GM21619 (cell line): ENCODE data around the gene HOXB6.

Experiments used
- ATAC-seq: cut with Tn5 transposase; IDR thresholded peaks from one replicate; pipeline ENCODE4 v1.9.1; 2021; ENCODE audit not compliant: unreplicated experiment

HOXB6 gene

DNA sequence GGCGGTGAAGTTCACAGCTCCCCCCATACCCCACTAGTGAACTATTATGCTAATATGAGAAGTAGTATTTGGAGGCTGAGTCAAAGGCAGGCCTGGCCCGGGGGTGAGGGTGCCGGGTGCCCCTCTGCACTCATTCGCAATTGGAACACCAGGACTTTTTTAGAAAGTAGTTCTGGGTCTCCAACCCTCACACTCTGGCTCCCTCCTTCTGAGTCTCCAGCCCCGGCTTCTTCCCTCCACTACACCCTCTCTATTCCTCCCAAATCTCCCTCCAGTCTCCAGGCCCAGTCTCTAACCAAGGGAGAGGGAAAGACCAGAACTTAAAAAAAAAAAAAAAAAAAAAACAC is 48.6 kb downstream of the HOXB6 start:
- ATAC-seq = no peak

DNA sequence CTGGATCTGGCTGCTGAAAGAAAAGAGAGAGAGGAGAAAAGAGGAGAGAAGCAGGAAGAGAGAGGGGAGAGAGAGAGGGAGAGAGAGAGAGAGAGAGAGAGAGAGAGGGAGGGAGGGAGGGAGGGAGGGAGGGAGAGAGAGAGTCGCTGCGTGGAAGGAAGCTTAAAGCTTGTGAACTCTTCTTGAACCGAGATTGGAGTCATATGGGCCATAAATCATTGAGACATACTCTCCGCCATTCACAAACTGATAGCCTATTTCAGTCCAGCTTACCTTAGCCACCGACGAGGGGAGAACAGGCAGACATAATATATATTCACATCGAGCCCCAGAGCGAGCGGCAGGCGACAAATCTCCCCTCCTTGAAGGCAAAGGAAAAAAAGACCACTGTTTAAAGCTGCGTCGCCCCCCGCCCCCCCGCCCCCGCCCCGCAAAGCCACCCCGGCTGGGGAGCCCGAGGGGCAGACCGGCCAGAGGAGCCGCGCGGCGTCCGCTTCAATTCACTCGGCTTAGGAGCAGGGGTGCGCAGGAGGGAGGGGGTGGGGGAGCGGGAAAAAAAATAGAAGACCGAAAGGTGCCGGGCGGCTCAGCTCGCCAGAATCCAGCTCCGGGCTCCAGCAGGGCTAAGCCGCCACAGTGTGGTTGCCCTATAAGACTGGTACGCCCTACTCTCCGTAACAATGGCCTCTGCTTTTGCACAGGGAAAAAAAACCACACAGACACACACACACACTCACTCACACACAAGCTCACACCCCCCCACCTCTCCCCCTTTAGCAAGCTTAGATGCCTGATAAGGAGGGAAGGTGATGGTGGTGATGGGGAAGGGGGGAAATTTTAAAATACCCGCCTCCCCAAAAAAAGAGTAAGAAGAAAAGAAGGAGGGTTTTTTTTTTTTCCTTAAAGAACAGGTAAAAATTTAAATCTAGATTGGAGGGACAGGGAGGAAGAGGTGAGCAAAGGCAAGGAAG is 49.2 kb downstream of the HOXB6 start:
- ATAC-seq = no peak

DNA sequence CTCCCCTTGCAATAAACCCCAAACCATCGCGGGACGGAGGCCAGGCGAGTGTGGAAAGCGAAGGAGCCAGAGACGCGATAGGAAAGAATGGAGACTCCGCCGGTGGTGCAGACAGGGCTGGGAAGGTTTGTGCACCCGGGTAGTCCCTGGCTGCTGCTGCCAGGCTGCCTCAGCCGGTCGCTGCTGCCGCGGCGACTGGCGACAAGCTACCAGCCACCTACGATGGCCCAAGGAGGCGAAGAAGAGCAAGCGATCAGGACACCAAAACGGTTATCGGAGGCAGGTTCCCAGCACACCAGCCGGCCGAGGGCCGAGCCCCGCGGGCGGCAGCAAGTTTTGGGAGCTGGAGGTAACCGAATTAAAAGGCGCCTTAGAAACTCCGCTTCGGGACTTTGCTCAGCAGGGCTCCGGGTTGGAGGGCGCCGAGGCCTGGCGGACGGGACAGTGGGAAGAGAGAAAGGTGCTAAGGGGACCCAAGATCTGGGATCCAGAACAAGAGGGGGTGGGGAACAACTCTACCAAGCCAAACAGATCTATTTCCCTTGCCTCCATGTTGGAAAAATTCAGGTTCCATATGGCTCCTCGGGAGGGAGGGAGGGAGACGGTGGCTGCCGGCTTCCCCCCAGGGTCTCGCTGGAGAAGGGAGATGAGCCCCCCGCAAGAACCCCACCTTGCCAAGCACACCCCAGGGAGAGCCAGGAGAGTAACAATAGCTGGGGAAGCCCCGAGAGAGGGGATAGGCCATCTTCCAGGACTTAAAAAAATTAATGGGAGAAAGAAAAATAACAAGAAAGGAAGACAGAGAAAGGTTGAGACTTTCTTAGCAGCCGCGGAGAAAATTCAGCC is 50.2 kb downstream of the HOXB6 start:
- ATAC-seq = no peak

DNA sequence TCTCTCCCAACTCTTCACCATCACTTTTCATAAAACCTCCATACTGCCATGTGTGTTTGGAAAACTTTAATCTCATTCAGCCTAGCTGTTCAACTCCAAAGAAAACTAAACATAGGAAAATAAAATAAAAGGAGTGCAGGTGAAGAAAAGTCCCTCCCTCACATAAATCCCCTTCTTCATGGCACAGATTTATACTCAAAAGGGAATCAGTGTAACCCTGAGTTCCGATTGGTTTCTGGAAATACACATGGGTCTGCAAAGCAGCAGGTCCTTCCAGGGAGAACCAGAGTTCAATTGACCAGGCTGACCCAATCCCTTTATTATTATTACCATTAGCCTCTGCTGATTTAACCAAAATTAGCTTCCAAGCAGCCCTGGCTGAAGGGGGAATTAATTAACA is 51.0 kb downstream of the HOXB6 start:
- no peak for ATAC-seq

DNA sequence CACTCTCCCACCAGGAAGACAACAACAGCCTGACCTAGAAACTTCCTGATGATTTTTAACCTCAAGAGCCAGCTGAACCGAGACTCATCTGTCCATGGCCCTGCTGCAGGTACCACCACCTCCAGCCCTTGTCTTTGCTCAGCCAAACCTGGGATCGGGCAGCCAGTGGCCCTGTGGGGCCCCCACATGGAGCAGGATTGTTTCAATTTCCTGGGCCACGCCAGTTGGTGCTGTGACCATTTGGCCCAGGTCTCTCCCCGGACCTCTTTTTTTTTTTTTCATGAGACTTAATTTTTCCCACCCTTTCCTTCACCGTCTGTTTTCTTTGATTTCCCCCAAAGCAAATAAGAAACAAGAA is 51.6 kb downstream of the HOXB6 start:
- ATAC-seq = no peak

DNA sequence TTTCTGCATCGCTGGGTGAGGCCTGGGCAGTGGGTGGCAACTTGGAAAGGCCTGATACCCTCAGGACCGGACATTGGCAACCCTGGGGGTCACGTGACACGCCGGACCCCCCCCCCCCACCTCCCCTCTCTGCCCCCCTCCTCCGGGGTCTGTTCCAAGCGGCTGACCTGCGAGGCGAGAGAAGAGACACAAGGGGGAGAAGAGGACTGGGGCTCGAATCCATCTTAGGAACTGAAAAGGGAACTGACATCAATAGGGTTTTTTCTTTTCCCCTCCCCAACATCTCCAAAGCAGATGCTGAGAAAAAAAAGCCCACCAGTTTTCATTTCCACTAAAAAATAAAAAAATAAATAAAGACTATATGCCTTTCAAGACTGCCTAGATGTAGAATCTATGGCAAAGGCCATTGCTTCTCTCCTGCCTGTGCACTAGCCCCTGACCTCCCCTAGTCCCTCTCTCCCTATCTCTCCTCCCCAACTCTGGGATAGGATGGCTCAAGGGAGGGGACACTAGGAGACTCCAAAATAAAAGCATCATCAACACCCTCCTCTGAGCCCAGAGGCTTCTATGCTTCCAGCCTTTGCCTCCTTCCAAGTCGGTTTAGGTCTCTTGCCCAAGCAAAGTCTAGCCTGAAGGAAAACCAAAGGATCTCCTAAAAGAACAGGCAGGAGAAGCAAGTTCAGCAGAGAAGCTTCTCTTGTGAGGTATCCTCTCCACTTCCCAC is 52.2 kb downstream of the HOXB6 start:
- no peak for ATAC-seq

DNA sequence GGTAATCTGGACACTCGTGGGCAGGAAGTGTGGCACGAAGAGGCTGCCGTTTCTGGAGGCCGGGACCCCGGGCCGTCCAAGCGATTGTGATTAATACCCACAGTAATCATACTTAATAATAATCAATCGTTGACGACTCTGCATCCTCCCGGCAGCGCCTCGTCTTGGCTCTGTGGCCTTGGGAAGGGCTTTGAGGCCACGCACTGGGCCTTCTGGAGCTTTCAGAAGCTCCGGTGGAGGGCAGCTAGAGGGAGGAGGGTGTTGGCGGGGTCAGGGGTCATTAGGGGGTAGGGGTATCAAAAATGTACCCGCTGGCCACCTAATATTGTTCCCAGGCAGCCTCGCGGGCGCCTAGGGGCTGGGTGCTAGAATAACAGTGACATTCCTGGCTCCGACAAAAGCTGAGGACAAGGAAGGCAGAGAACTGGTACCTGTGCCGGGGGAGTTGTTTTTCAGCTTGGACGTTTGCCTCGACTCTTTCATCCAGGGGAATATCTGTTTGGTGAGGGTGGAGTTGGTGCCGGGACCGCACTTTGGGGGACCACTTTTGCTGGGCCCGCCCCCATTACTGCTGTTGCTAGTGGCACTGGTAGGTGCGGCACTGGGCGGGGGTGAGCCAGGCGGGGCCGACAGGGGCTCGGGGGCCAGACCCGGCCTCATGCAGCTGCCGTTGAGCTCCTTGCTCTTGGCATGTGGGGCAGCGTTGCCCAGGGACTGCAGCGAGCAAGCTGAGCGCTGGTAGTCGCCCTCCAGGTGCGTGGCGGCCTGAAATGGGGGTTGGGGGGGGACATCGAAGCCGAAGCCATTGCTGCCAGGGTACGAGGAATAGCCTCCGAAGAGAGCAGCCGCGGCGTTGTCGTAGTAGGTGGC is 53.0 kb downstream of the HOXB6 start:
- no peak for ATAC-seq

DNA sequence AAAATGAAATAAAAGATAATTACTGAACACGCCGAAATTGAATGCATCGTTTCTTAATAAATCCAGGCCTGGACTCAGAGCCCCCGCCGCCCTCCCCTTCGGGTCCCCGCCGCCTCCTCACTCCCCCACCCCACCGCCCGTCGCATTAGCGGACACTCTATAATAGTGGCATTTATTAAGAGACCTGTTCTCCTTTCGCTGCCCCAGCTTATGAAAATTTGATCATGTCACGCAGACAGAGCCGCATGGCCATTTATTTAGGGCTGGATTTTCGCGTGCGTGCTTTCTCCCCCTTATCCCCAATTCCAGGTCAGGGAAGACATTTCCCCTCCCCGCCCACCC is 53.6 kb downstream of the HOXB6 start:
- no peak for ATAC-seq

DNA sequence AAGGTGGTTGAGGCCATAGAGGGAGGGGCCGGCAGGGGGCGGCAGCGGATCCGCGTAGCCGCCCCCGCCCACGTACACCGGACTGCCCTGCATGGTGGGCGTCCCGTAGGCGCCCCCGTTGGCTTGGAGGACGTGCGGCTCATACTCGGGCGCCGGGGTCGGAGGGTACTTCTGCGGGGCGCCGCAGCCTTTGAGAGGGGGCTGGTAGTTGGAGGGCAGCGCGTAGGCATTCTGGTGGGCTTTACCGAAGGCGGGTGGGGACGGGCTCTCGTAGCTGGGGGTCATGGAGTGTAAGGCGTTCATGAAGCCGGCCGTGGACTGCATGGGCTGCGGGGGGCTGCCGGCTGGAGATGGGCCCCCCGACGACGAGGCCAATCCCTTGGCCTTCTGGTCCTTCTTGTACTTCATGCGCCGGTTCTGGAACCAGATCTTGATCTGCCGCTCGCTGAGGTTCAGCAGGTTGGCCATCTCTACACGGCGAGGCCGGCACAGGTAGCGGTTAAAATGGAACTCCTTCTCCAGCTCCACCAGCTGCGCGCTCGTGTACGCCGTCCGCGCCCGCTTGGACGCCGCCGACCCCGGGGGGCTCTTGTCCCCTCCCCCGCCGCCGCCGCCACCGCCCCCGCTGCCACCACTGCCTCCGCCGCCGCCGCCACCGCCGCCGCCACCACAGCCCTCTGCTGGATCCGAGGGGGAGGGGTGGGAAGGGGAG is 54.1 kb downstream of the HOXB6 start:
- no peak for ATAC-seq

DNA sequence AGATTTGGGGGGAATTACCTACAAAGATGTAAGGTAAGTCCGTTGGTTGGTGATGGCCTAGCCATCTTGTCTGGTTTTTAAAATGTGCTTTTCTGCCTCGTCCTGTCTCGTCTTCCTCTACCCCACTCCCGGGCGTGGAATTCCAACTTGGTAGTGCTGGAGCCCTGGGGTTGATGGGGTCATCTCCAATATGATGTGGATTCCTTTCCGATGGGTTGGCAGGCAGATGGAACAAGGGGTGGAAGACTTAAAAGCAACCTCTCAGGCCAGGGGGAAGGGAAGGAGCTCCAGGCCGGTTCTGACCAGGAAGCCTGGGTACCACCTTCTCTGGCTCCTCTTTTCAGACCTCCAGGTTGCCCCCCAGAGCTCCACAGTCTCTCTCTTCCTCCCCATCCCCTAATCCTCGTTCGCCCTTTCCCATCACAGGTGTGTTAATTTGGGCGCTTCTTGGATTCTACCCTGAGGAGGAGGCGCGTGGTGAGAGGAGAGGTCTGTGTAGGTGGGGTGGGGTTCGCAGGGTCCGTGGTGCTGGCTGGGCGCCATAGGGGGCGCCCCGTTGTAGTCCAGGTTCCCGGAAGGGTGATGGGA is 54.8 kb downstream of the HOXB6 start:
- no peak for ATAC-seq

DNA sequence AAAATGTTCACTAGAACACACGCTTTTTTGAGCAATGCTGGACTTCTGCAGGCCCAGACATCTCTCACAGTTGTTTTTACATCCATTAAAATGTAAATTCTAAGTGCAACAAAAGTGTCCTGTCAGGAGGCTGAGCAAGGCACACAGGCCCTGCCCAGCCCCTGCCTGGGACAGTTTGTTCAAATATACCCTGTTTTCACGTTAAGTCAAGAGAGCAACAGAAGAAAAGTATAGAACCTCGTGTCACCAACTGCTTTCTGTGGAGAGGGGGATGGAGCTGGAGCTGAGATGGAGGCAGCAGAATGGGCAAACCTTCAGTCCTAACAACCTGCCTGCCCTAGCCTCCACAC is 55.5 kb downstream of the HOXB6 start:
- ATAC-seq = no peak

DNA sequence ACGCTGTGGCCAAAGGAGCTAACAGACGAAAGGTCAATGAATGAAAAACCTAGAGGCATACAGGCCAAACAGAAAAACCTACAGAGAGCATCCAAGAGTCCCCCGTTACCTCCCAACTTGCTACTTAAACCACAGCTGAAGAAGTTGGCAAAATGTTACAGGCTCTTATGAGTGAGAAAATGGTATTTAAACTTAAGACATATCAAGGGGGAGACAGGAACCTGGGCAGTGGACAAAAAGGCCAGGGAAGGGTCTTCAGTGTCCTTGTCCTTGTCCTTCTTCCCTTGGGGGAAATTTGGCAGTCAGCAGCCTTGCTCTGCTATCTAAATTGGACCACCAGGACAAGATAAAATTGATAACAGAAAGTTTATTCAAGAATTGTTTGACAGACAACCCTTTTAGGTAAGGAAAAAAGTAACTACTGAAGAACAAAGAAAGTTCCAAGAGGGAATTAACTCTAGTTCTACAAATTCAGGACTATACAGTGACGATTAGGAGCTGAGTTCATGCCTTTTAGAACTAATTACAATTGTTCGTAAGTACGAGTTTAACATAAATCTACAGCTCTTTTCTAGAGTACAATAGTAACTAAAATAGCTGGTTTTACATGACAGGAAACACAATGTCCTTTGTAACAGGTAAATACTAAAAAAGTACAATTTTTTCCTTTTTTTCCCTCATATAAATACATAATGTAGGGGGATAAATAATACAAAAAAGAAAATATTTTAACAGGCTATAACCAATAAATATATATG is 56.1 kb downstream of the HOXB6 start:
- ATAC-seq = no peak

DNA sequence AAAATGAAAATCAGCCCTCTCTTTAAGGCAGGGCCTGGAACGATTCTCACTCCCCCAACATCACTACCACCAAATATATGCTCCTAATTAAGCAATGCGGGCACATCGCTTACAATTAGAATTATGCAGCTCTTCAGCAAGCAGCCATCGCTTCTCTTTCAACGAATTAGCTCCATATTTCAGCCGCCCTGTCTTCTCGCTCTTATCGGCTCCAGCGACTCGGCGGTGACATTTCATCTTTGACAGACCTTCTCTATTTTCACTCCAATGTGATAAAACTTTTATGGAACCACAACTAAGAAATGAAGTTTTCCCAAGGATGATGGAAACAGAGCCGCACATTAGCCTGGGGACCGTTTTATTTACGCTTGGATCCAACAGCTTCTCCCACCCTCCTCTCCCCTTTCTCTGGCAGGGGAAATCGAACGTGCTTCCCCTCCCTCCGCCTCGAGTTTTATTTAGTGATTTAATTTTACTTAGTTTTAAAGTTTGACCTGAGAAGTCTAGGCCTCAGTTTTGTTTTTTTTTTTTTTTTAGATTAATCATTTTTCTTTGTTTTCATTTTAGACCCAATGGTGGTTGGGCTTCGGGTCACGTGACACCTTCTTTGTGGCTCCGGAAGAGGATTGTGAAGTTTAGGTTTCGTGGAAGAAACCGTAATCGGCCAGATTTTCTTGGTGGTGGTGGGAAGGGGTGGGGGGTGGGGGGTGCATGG is 56.8 kb downstream of the HOXB6 start:
- ATAC-seq = no peak

DNA sequence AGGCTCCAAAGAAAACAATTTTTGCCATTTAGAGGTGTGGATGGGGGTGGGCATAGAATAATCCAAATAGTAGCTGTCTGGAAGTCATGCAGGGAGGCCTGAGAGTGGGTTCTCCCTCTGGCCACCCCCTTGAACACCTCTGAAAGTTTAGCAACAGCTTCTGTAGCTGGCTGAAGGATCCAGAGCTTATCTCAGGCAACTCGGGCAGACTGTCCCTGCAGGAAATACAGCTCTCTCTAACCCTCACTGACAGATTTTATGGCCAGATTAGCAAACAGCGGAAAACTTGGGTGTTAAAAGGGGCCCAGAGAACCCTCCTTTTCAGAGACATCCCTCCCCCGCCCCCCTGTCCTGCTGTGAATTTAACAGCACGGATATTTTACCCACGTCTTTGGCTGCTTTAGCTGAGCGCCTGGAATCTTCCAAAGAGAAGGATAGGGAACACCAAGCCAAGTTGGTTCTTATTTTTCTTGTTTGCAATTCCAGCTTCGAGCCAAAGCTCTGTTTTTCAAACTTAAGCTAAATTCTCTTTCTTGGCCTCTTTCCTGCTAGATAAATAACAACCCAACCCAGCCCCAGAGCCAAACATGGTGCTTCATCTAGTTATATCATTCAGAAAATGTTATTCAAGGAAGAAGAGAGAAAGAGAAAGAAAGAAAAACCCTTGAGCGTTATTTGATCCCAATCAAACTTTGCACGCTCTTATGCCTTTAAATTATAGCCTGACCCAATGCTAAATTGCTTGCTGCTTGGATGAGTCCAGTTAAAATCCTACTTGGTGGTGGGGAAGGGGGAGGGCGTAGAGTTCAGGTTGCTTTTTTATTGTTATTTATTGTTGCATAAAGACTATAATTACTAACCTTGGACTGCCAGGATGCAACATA is 57.6 kb downstream of the HOXB6 start:
- no peak for ATAC-seq

DNA sequence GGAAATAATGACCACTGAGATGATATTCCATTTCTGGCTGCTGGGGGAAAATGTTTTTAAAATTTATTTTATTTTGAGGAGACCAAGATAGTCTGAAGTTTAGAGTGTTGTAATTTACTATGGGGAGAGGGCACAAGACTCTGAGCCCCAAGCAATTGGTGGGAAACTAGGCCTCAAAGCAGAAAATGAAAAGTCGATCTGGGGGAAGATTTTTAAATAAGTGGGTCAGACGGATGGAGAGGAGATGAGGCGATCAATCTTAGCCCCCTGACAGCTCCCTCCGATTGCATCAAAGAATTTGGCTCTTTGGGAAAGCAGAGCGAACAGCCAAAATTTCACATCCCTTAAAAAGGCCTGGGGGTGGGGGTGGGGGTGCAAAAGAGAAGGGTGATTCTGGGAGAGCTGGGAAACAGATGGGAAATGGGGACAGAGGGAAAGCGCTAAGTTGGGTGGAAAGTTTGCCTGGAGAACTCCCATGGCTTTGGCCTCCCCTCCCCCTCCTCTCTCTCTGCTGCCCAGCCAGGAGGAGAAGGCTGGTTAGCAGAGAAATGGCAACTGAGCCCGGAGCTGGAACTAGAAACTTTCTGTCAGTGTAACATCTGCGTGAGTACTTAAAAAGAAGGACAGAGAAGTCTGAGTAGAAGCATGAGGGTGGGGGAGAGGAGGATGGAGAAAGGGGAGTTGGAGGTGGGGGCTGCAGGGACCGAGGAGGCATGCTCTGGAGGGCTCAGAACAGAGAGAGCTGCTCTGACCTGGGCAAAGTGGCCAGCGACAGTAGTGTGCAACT is 58.5 kb downstream of the HOXB6 start:
- ATAC-seq = no peak
